ENCODE data around the gene CAST. TPM values are rescaled to one million over a fixed set of nuclear protein-coding genes. Genes with fewer than 3 reads are reported as not detected.

CAST gene
- total RNA-seq, 1 donor from 2014 or later: 287 TPM

DNA sequence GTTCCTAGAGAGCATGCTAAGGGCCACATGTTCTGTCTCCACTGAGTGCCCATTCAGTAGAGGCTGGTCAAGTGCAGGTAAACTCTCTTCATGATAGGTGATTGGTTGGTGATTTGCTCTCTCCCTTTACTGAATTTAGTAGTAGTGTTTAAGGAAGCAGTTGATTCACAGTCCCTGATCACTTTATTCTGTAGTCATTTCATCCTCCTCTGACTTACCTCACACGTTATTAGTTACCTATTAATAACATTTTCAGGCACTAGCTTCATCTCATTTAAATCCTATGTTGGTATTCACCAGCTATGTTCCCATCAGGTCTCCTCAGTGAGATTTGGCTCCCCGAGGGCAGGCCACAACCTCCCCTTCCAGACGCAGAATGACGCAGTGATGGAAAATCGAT lies 93.7 kb downstream of the CAST start:
- no peak overlapping the region for H2AFZ ChIP-seq (ENCODE audit: low read depth, low read length)
- FAIRE-seq (no peak), DNase-seq (ENCODE audit: low read depth) (no peak)
- Mint-ChIP-seq H3K4me1 (ENCODE audit: low read depth, unreplicated experiment) (peaks cover 19% of the 10 kb centered on the region), H3K36me3 (ENCODE audit: low read depth, unreplicated experiment) (peaks cover 6% of the 10 kb centered on the region), H3K4me3 (ENCODE audit: unreplicated experiment) (no peak overlapping the region), H3K27ac (ENCODE audit: unreplicated experiment) (no peak overlapping the region), H3K9me3 (ENCODE audit: unreplicated experiment) (no peaks in the 10 kb centered on the region), H3K27me3 (ENCODE audit: low read depth, unreplicated experiment) (no peaks in the 10 kb centered on the region)
- no peak for TF ChIP-seq EZH2 (IDR thresholded peaks at IDR 0.05; ENCODE audit: insufficient read depth, low read length)
- TF ChIP-seq, protein P1, sequence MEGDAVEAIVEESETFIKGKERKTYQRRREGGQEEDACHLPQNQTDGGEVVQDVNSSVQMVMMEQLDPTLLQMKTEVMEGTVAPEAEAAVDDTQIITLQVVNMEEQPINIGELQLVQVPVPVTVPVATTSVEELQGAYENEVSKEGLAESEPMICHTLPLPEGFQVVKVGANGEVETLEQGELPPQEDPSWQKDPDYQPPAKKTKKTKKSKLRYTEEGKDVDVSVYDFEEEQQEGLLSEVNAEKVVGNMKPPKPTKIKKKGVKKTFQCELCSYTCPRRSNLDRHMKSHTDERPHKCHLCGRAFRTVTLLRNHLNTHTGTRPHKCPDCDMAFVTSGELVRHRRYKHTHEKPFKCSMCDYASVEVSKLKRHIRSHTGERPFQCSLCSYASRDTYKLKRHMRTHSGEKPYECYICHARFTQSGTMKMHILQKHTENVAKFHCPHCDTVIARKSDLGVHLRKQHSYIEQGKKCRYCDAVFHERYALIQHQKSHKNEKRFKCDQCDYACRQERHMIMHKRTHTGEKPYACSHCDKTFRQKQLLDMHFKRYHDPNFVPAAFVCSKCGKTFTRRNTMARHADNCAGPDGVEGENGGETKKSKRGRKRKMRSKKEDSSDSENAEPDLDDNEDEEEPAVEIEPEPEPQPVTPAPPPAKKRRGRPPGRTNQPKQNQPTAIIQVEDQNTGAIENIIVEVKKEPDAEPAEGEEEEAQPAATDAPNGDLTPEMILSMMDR (IDR thresholded peaks at IDR 0.05; ENCODE audit: insufficient read depth, low read depth, low read length): no peak
- peaks cover 61% of the 10 kb centered on the region for H3K36me3 ChIP-seq (ENCODE audit: insufficient read depth, low read length)
- no peaks in the 10 kb centered on the region for H3K9me3 ChIP-seq (ENCODE audit: insufficient read depth, low read depth, low read length)
- no peak overlapping the region for H3K27ac ChIP-seq (ENCODE audit: low read depth, low read length)
- H3K4me3 ChIP-seq (ENCODE audit: insufficient read depth, low read depth, low read length): no peak overlapping the region
- H3K9ac ChIP-seq (ENCODE audit: low read length): no peak overlapping the region
- H4K20me1 ChIP-seq (ENCODE audit: insufficient read depth, low read length): peaks cover 14% of the 10 kb centered on the region
- H3K4me2 ChIP-seq (ENCODE audit: low read length): no peak overlapping the region
- H3K79me2 ChIP-seq (ENCODE audit: insufficient read depth, low read length): no peaks in the 10 kb centered on the region
- peaks cover 5% of the 10 kb centered on the region for H3K4me1 ChIP-seq (ENCODE audit: insufficient read depth, low read length)
- no peaks in the 10 kb centered on the region for H3K27me3 ChIP-seq (ENCODE audit: insufficient read depth, low read length)

DNA sequence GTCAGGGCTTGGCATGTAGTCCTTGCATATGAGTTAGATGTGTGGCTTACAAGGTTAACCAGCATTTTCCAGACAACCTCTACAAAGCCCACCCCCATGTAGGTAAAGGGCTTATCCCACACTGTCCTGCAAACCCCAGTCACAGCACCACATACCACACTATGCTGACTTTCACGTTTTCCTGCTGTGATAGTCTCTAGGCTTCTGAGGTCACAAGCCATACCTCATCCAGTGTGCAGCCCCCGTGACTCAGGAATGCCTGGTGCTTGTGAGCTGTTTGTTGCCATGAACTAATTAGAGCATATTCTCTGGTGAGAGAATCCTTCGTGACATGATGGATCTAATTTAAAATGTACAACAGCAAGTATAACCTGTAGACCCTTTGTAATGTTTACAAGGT lies 94.8 kb downstream of the CAST start:
- FAIRE-seq (no peak), DNase-seq (ENCODE audit: low read depth) (no peak)
- Mint-ChIP-seq H3K27ac (ENCODE audit: unreplicated experiment) (peak overlapping the region; percentile 19), H3K4me1 (ENCODE audit: low read depth, unreplicated experiment) (peaks cover 19% of the 10 kb centered on the region), H3K27me3 (ENCODE audit: low read depth, unreplicated experiment) (no peaks in the 10 kb centered on the region), H3K9me3 (ENCODE audit: unreplicated experiment) (no peaks in the 10 kb centered on the region), H3K36me3 (ENCODE audit: low read depth, unreplicated experiment) (peaks cover 6% of the 10 kb centered on the region), H3K4me3 (ENCODE audit: unreplicated experiment) (no peak overlapping the region)
- peaks cover 55% of the 10 kb centered on the region for H3K36me3 ChIP-seq (ENCODE audit: insufficient read depth, low read length)
- H3K4me1 ChIP-seq (ENCODE audit: insufficient read depth, low read length): peaks cover 5% of the 10 kb centered on the region
- TF ChIP-seq, protein P1 (IDR thresholded peaks at IDR 0.05; ENCODE audit: insufficient read depth, low read depth, low read length): no peak
- TF ChIP-seq EZH2 (IDR thresholded peaks at IDR 0.05; ENCODE audit: insufficient read depth, low read length): no peak
- no peak overlapping the region for H3K4me3 ChIP-seq (ENCODE audit: insufficient read depth, low read depth, low read length)
- no peak overlapping the region for H3K27ac ChIP-seq (ENCODE audit: low read depth, low read length)
- no peaks in the 10 kb centered on the region for H3K79me2 ChIP-seq (ENCODE audit: insufficient read depth, low read length)
- no peaks in the 10 kb centered on the region for H3K9me3 ChIP-seq (ENCODE audit: insufficient read depth, low read depth, low read length)
- H3K27me3 ChIP-seq (ENCODE audit: insufficient read depth, low read length): no peaks in the 10 kb centered on the region
- no peak overlapping the region for H3K9ac ChIP-seq (ENCODE audit: low read length)
- no peak overlapping the region for H3K4me2 ChIP-seq (ENCODE audit: low read length)
- H2AFZ ChIP-seq (ENCODE audit: low read depth, low read length): no peak overlapping the region
- peaks cover 12% of the 10 kb centered on the region for H4K20me1 ChIP-seq (ENCODE audit: insufficient read depth, low read length)

DNA sequence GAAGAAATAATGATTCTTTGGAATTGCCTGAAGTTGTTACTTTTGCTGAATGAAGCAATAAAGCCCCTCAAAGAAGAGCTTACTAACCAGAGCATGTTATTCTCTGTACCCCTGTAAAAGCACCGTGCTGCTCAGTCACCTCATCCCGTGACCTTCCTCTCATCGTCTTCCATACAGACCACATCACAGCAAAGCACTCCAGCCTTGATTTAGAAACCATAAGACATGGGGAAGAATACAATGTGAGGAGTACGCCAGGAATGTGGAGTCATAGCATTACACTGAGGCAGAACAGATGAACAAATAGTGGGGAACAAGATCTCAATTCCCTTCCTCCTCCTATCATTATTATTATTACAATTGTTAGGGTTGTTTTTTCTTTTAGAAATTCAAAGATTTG lies 96.4 kb downstream of the CAST start:
- H3K27me3 ChIP-seq (ENCODE audit: insufficient read depth, low read length): no peaks in the 10 kb centered on the region
- Mint-ChIP-seq H3K27ac (ENCODE audit: unreplicated experiment) (peak overlapping the region; percentile 80), H3K4me1 (ENCODE audit: low read depth, unreplicated experiment) (peaks cover 19% of the 10 kb centered on the region), H3K9me3 (ENCODE audit: unreplicated experiment) (no peaks in the 10 kb centered on the region), H3K36me3 (ENCODE audit: low read depth, unreplicated experiment) (no peaks in the 10 kb centered on the region), H3K4me3 (ENCODE audit: unreplicated experiment) (peak overlapping the region; percentile 34), H3K27me3 (ENCODE audit: low read depth, unreplicated experiment) (no peaks in the 10 kb centered on the region)
- H3K4me3 ChIP-seq (ENCODE audit: insufficient read depth, low read depth, low read length): no peak overlapping the region
- no peak overlapping the region for H3K4me2 ChIP-seq (ENCODE audit: low read length)
- H4K20me1 ChIP-seq (ENCODE audit: insufficient read depth, low read length): no peaks in the 10 kb centered on the region
- peaks cover 56% of the 10 kb centered on the region for H3K36me3 ChIP-seq (ENCODE audit: insufficient read depth, low read length)
- H2AFZ ChIP-seq (ENCODE audit: low read depth, low read length): no peak overlapping the region
- H3K4me1 ChIP-seq (ENCODE audit: insufficient read depth, low read length): peaks cover 5% of the 10 kb centered on the region
- no peaks in the 10 kb centered on the region for H3K79me2 ChIP-seq (ENCODE audit: insufficient read depth, low read length)
- H3K27ac ChIP-seq (ENCODE audit: low read depth, low read length): peak overlapping the region; percentile 22
- no peaks in the 10 kb centered on the region for H3K9me3 ChIP-seq (ENCODE audit: insufficient read depth, low read depth, low read length)
- H3K9ac ChIP-seq (ENCODE audit: low read length): peak overlapping the region; percentile 18
- FAIRE-seq (no peak), DNase-seq (ENCODE audit: low read depth) (peak; percentile 62)
- TF ChIP-seq, protein P1 (IDR thresholded peaks at IDR 0.05; ENCODE audit: insufficient read depth, low read depth, low read length): no peak
- no peak for TF ChIP-seq EZH2 (IDR thresholded peaks at IDR 0.05; ENCODE audit: insufficient read depth, low read length)

All from astrocyte (in vitro differentiated cells and primary cell).